Skeletal muscle satellite cell (primary cell): Measurements from ENCODE around the gene FAM161A.
"Not testable (repeated sequence)": the region's sequence is repeated elsewhere in the genome, so short reads cannot be mapped to it uniquely, and the experiment has no call there.

Experiments used
- H3K27me3 ChIP-seq: 2 replicates; pipeline ENCODE4 v1.7.0; 2013; ENCODE audit warnings: low read length; ENCODE audit not compliant: control insufficient read depth, insufficient read depth
- H3K36me3 ChIP-seq: 2 replicates; pipeline ENCODE4 v1.7.0; 2013; ENCODE audit warnings: mild to moderate bottlenecking, control low read depth, low read length; ENCODE audit not compliant: insufficient read depth
- H3K4me1 ChIP-seq: 2 replicates; pipeline ENCODE4 v1.7.0; 2013; ENCODE audit warnings: low read length; ENCODE audit not compliant: control insufficient read depth, insufficient read depth
- H3K4me2 ChIP-seq: 2 replicates; pipeline ENCODE4 v1.7.0; 2013; ENCODE audit warnings: mild to moderate bottlenecking, low read length
- H3K4me3 ChIP-seq: 2 replicates; pipeline ENCODE4 v1.7.0; 2013; ENCODE audit warnings: low read length
- H3K9ac ChIP-seq: 2 replicates; pipeline ENCODE4 v1.7.0; 2013; ENCODE audit warnings: mild to moderate bottlenecking, low read depth, low read length, moderate library complexity
- H3K9me3 ChIP-seq: replicated peaks from 2 replicates; pipeline ENCODE4 v1.7.0; 2013; ENCODE audit warnings: mild to moderate bottlenecking, control low read depth, low read length

FAM161A gene

GRCh38 chr2:61876400-61876799 lies 22.5 kb upstream of the FAM161A start:
- no peaks in the 10 kb centered on the region for H3K9me3 ChIP-seq
- H3K27me3 ChIP-seq = no peaks in the 10 kb centered on the region
- no peak overlapping the region for H3K4me2 ChIP-seq
- H3K4me3 ChIP-seq = no peak overlapping the region
- peaks cover 88% of the 10 kb centered on the region for H3K36me3 ChIP-seq
- H3K4me1 ChIP-seq = no peaks in the 10 kb centered on the region
- no peak overlapping the region for H3K9ac ChIP-seq

GRCh38 chr2:61866482-61867089 lies 12.7 kb upstream of the FAM161A start:
- H3K4me2 ChIP-seq, H3K9ac ChIP-seq, H3K4me3 ChIP-seq, H3K4me1 ChIP-seq, H3K9me3 ChIP-seq, H3K27me3 ChIP-seq: not testable (repeated sequence)
- peaks cover 63% of the 10 kb centered on the region for H3K36me3 ChIP-seq

DNA sequence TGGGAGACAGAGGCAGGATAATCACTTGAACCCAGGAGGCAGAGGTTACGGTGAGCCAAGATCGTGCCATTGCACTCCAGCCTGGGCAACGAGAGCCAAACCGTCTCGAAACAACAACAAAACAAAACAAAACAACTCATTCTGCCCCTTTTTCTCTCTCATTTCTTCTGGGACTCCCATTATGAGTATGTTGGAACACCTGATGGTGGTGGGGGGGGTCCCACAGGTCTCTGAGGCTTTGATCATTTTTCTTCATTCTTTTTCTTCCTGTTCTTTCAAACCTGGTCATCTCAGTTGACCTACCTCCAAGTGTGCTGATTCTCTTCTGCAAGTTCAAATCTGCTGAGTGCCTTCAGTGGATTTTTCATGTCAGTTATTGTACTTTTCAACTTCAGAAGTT lies 8.2 kb upstream of the FAM161A start:
- no peak overlapping the region for H3K9ac ChIP-seq
- no peak overlapping the region for H3K4me2 ChIP-seq
- H3K4me1 ChIP-seq = no peaks in the 10 kb centered on the region
- no peaks in the 10 kb centered on the region for H3K9me3 ChIP-seq
- no peak overlapping the region for H3K4me3 ChIP-seq
- H3K36me3 ChIP-seq = peaks cover 27% of the 10 kb centered on the region
- H3K27me3 ChIP-seq = no peaks in the 10 kb centered on the region

- H3K27me3 ChIP-seq = no peaks in the 10 kb centered on the region
- no peak overlapping the region for H3K4me3 ChIP-seq
- no peak overlapping the region for H3K9ac ChIP-seq
- no peak overlapping the region for H3K4me2 ChIP-seq
- H3K9me3 ChIP-seq = no peaks in the 10 kb centered on the region
- peaks cover 3% of the 10 kb centered on the region for H3K4me1 ChIP-seq
- no peaks in the 10 kb centered on the region for H3K36me3 ChIP-seq
Measured at GRCh38 chr2:61857224-61857623, 3.4 kb upstream of the FAM161A start.

DNA sequence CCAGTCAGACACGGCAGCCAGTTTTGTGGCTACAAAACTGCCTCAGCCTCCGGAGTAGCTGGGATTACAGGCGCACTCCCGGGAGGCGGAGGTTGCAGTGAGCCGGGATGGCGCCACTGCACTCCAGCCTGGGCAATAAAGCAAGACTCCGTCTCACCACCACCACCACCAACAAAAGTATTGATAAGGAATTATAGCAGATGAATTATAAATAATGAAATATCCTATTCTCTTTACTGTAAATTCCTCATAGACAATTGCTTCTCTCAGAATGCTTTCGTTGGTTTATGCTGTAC lies 1.4 kb upstream of the FAM161A start:
- Histone ChIP-seq H3K4me3 (peak overlapping the region; percentile 91), H3K36me3 (no peaks in the 10 kb centered on the region), H3K27me3 (no peaks in the 10 kb centered on the region), H3K9me3 (no peaks in the 10 kb centered on the region), H3K4me2 (peak overlapping the region; percentile 85), H3K4me1 (peaks cover 3% of the 10 kb centered on the region), H3K9ac (peak overlapping the region; percentile 79)

GRCh38 chr2:61854564-61855317 lies 881 bp upstream of the FAM161A start:
- peak overlapping the region; percentile 85 for H3K4me2 ChIP-seq
- peaks cover 3% of the 10 kb centered on the region for H3K4me1 ChIP-seq
- peak overlapping the region; percentile 79 for H3K9ac ChIP-seq
- H3K27me3 ChIP-seq = no peaks in the 10 kb centered on the region
- H3K9me3 ChIP-seq = no peaks in the 10 kb centered on the region
- H3K4me3 ChIP-seq = peak overlapping the region; percentile 91
- no peaks in the 10 kb centered on the region for H3K36me3 ChIP-seq

DNA sequence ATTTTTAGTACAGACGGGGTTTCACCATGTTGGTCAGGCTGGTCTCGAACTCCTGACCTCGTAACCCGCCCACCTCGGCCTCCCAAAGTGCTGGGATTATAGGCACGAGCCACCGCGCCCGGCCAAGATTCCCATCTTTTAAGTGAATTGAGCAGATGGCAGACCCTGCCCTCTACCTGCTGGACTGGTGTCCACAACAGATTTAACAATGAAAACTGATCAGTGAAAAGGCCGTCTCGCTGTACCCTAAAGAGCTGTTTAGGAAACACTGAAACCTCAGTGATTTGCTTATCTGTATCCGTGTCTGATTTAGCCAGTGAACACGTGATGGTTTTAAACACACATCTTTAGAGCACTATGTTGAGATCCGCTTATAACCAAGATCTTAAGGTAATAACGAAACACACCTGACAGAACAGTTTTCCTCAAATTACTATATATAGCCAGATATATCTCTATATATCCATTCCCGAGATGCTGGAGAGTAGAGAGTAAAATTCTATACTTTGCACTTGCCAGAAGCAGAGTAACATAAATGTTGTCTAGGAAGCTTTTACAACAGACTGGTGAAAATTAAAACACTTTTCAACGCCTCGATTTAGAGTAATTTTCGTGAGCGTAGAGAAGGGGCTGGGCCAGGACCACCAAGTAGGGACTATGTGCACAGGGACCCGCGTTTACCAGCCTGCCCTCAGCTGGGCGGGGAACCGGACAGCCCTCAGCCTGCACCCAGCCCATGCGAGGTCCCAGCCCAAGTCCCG lies 594 bp downstream of the FAM161A start:
- peak overlapping the region; percentile 85 for H3K4me2 ChIP-seq
- no peaks in the 10 kb centered on the region for H3K27me3 ChIP-seq
- H3K4me3 ChIP-seq = peak overlapping the region; percentile 91
- no peaks in the 10 kb centered on the region for H3K9me3 ChIP-seq
- H3K4me1 ChIP-seq = peaks cover 3% of the 10 kb centered on the region
- no peaks in the 10 kb centered on the region for H3K36me3 ChIP-seq
- peak overlapping the region; percentile 79 for H3K9ac ChIP-seq

GRCh38 chr2:61851270-61851669 lies 2.6 kb downstream of the FAM161A start:
- H3K4me1 ChIP-seq, H3K4me3 ChIP-seq, H3K4me2 ChIP-seq, H3K36me3 ChIP-seq, H3K9ac ChIP-seq, H3K27me3 ChIP-seq, H3K9me3 ChIP-seq: not testable (repeated sequence)

- H3K9ac ChIP-seq = no peak overlapping the region
- no peaks in the 10 kb centered on the region for H3K27me3 ChIP-seq
- no peak overlapping the region for H3K4me3 ChIP-seq
- H3K4me2 ChIP-seq = no peak overlapping the region
- H3K36me3 ChIP-seq = no peaks in the 10 kb centered on the region
- no peaks in the 10 kb centered on the region for H3K9me3 ChIP-seq
- H3K4me1 ChIP-seq = no peaks in the 10 kb centered on the region
Measured at GRCh38 chr2:61845320-61845719, 8.5 kb downstream of the FAM161A start.

DNA sequence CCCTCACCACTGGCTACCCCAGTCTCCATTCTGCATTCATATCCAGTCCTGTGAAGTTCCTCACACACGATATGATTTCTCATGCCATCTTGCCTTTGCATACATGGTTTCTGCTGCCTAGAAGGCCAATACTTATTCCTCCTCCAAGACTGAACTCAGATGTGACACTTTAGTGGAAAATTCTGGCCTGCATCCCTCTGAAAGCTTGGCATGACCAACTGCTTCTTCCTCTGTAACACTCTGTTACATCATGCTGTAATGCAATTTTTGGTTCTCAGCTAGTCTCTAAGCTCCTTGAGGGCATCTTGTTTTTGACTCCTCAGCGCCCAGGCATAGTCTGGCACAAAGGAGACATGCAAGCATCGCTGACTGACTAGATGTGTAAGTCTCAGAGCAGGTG lies 12.6 kb downstream of the FAM161A start:
- H3K9me3 ChIP-seq = no peaks in the 10 kb centered on the region
- H3K36me3 ChIP-seq = no peaks in the 10 kb centered on the region
- no peak overlapping the region for H3K4me2 ChIP-seq
- no peaks in the 10 kb centered on the region for H3K4me1 ChIP-seq
- H3K27me3 ChIP-seq = no peaks in the 10 kb centered on the region
- no peak overlapping the region for H3K9ac ChIP-seq
- H3K4me3 ChIP-seq = no peak overlapping the region

- Histone ChIP-seq H3K9me3 (no peaks in the 10 kb centered on the region), H3K4me2 (no peak overlapping the region), H3K36me3 (no peaks in the 10 kb centered on the region), H3K27me3 (no peaks in the 10 kb centered on the region), H3K9ac (no peak overlapping the region), H3K4me1 (no peaks in the 10 kb centered on the region), H3K4me3 (no peak overlapping the region)
Measured at GRCh38 chr2:61834893-61835292, 19.0 kb downstream of the FAM161A start.
